HG02571 (cell line): ENCODE data around the gene TMEM231.
"Not testable (repeated sequence)": the region's sequence is repeated elsewhere in the genome, so short reads cannot be mapped to it uniquely, and the experiment has no call there.

Experiments
- ATAC-seq: cut with Tn5 transposase; IDR thresholded peaks from one replicate; pipeline ENCODE4 v1.9.1; 2021; ENCODE audit warnings: mild to moderate bottlenecking, moderate library complexity; ENCODE audit not compliant: unreplicated experiment

TMEM231 gene

GRCh38 chr16:75567911-75568310, 11.9 kb upstream of the TMEM231 start:
- ATAC-seq, result no peak

- ATAC-seq, result peak; percentile 1
These were observed 10.8 kb upstream of the TMEM231 start for GRCh38 chr16:75566758-75567255.

GRCh38 chr16:75566040-75566757, 10.1 kb upstream of the TMEM231 start, which contains the start of gene GABARAPL2:
TSS of gene GABARAPL2 (plus strand) at chr16:75566379. CDS start at chr16:75566487, 108 bp downstream.
- peak; percentile 72 for ATAC-seq

- peak; percentile 11 for ATAC-seq
These were observed 9.6 kb upstream of the TMEM231 start for GRCh38 chr16:75565640-75566039.

GRCh38 chr16:75559564-75560372, 3.7 kb upstream of the TMEM231 start:
- no peak for ATAC-seq

- no peak for ATAC-seq
These were observed 2.9 kb upstream of the TMEM231 start for GRCh38 chr16:75558846-75559401.

GRCh38 chr16:75556431-75556950, 439 bp upstream of the TMEM231 start:
- no peak for ATAC-seq

GRCh38 chr16:75555213-75555706, 792 bp downstream of the TMEM231 start:
- peak; percentile 31 for ATAC-seq

- no peak for ATAC-seq
These were observed 3.1 kb downstream of the TMEM231 start for GRCh38 chr16:75552951-75553350.

GRCh38 chr16:75550211-75550662, 5.8 kb downstream of the TMEM231 start:
- ATAC-seq, result peak; percentile 66

- ATAC-seq, result not testable (repeated sequence)
These were observed 7.6 kb downstream of the TMEM231 start for GRCh38 chr16:75548456-75548855.

- ATAC-seq, result no peak
These were observed 9.8 kb downstream of the TMEM231 start for GRCh38 chr16:75546293-75546692.

- not testable (repeated sequence) for ATAC-seq
These were observed 10.2 kb downstream of the TMEM231 start for GRCh38 chr16:75545879-75546278.

- ATAC-seq, result not testable (repeated sequence)
These were observed 13.6 kb downstream of the TMEM231 start for GRCh38 chr16:75542462-75542861.

- no peak for ATAC-seq
These were observed 14.8 kb downstream of the TMEM231 start for GRCh38 chr16:75541236-75541635.

- not testable (repeated sequence) for ATAC-seq
These were observed 17.0 kb downstream of the TMEM231 start for GRCh38 chr16:75538882-75539565.

- no peak for ATAC-seq
These were observed 18.3 kb downstream of the TMEM231 start for GRCh38 chr16:75537776-75538175.

GRCh38 chr16:75535901-75536300, 20.2 kb downstream of the TMEM231 start, which contains the start of gene CHST5:
TSS of gene CHST5 (minus strand) at chr16:75536108. CDS start at chr16:75530384, 5,724 bp downstream.
- no peak for ATAC-seq

GRCh38 chr16:75535211-75535843, 20.7 kb downstream of the TMEM231 start:
- no peak for ATAC-seq
